Hematopoietic multipotent progenitor cell treated with erythropoietin and hydrocortisone succinate and interleukin-3 and kit ligand, for 8 days (in vitro differentiated cells): ENCODE data around the gene THSD4.
"Not testable (repeated sequence)": the region's sequence is repeated elsewhere in the genome, so short reads cannot be mapped to it uniquely, and the experiment has no call there.

Experiments used
- DNase-seq: peaks from one replicate; pipeline ENCODE4 v3.0.0-alpha.2; 2015

THSD4 gene

DNA sequence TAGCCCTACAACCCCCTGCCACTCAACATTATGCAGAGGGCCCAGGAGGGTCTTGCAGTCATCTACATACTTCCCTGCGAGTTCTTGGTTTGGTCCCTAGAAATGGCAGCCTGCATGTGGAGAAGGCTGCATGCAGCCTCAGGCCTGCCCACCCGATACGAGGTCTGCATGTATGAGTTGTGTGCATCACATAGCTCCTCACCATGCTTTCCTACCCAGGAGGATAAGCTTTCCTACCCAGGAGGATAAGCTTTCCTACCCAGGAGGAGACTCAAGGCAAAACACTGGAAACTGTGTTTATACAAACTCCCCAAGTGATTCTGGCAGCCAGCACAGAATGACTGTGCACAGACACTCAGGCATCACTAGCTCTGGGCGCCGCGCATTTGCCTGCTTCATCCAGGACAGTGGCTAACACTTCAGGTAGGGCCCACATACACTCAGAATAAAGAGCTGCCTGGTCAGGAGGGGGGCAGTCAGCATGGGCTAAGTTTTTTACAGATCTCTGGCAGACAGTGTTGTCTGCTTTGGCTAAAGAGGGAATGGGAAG lies 187.7 kb downstream of the THSD4 start:
- DNase-seq, result no peak

DNA sequence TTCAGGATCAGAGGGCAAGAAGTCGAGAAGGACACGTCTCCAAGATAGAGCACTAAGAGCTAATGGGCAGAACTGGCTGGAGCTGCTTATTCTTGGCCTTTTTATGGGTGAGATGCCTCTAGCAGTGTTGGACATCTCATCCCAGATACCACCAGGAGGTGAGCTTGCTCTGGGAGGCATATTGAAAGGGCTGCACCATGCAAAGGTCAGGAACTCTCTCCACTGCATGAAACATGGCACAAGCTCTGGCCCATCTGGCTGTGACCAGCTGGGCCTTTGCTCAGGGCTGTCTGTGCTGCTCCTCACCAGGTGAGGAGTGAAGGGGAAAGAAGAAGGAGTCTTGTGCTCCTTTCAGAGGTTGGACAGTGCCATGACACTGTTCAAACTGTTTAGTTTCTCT lies 188.7 kb downstream of the THSD4 start:
- DNase-seq, result no peak

DNA sequence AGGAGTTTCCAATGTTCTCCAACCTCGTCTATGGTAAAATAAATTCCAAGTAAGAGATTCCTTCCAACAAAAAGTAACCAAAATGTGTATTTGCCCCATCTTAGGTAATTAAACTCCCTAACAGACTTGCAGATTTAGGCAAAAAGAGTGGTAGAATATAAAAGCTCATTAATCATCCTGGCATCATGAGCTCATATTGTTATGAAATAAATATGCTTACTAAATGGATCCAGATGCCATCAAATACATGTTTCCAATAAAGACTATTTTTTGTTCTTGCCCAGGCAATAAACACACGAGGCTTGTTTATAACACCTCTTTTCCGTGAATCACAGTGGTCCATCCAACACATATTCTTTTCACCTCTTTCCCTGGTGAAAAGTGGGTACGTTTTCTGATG lies 189.4 kb downstream of the THSD4 start:
- DNase-seq, result no peak

DNA sequence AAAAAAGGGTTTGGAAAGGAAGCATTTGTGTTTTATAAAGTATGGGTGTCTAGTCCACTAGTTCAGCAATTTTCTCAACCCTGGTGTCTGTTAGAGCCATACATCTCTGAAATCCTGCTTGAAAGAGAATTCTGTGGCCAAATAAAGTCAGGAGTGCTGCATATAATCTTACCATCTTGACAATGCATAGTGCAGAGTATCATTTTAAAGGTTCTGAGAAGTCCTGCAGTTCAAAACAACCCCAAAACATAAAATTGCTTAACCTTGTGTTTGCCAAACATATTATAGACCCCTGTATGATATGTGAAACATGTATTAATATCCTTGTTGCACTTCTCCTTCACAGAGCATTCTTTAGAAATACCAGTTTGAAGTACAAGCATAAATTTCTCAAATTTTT lies 191.3 kb downstream of the THSD4 start:
- no peak for DNase-seq

DNA sequence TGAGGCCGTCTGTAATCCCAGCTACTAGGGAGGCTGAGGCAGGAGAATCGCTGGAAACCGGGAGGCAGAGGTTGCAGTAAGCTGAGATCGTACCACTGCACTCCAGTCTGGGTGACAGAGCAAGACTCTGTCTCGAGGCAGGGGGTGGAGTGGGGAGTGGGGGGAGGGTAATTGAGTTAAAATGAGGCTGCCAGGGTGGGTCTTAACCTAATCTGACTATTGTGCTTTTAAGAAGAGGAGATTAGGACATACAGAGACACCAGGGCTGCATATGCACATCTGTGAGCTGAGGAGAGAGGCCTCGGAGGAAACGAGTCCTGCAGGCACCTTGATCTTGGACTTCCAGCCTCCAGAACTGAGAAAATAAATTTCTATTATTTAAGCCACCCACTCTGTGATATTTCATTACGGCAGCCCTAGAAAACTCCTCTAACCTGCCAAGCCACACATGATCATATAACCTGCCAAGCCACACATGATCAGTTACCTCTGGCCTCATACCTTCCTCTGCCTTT lies 197.0 kb downstream of the THSD4 start:
- no peak for DNase-seq

DNA sequence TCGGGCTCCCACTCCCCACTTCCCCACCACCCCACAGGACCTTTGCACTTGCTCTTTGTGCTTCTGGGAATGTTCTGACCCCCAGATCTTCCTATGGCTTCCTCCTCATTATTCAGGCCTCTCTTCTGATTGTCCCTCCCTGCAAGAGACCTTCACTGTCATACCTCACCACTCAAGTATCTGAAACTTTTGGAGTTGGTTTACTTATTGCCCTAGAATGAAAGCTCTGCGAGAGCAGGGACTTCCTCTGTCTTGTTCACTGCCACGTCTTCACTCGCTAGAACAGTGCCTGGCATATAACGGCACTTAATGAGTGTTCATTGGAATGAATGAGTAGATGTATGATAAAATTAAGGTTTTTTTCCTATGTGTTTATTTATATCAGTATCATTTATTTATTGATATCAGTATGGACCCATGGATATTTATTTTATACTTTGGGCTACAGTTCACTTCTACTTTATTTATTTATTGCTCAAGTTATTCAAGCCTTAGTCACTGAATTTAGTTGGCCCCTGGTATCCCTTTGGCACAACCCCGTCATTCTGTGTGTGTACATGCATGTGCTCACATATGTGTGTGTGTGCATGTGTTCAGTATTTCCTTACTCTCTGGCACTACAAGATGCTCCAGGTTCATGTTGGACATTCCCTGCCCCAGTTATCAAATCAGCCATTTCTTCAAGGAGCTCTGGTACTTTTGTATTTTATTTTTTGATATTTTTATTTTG lies 197.6 kb downstream of the THSD4 start:
- DNase-seq, result no peak

DNA sequence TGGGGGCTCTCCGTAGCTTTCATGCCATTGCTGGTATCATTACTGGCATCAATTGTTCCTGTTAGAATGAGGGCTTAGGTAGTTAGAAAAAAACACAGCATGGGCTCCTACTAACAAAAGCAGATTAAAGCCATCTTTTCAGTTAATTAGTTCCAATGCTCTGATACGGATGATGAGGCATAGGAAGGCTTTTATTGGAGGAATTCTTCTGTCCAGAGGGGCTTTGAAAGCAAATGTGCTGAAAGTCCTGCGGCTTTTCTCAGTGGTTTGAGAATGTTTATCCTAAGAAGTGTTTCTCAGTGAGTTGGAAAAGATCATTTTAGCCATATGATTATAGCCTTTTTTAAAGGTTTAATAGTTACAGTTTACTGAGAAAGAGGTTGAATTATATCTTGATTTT lies 198.5 kb downstream of the THSD4 start:
- no peak for DNase-seq

DNA sequence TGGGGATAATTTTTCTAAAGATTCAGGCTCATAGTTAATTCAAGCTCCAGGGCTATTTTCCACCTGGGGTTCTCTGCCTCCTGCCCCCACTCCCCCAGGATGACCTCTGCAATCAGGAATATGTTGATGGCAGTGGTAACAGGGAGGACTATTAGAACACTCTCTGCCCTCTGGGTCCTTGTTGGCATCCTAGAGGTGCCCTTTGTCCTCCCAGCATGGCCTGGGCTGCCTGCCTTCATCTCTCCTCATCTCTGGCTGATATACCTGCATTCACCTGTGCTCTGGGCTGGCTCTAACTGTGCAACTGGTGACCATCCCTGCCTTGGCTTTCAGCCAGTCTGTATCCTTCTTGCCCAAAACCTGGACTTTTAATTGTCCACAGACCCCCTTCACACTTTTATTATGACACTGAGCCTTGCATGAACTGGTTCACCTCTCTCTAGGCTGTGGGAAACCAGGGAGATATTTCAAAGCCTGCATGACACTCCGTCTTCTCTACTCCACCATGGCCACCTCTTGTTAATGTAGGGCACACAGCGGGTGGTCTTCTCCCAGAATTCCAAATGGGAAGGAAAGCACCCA lies 199.8 kb downstream of the THSD4 start:
- no peak for DNase-seq

DNA sequence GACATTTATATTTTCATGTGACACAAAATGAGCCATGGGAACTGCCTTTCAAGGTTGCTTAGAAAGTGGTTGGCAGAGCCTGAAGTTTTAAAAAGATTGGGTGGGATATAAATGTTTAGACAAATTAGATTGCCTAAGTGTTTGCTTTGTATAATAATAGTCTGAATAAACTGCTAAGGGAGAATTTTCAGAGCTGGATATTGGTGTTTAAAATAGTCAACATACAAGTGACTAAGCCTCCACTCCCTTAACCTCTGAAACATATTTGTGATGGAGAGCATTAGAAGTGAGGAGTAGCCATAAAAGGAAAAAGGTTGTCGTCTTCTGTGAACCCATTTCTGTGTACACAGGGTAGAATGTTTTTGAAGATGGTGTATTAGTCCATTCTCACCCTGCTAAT lies 201.6 kb downstream of the THSD4 start:
- DNase-seq, result no peak

DNA sequence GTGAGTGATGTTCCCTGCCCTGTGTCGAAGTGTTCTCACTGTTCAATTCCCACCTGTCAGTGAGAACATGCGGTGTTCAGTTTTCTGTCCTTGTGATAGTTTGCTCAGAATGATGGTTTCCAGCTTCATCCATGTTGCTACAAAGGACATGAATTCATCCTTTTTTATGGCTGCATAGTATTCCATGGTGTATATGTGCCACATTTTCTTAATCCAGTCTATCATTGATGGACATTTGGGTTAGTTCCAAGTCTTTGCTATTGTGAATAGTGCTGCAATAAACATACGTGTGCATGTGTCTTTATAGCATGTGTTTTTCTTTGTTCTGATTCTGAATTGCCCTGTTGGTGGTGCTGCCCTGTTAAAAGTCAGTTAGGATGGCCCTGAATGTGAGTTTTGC lies 204.2 kb downstream of the THSD4 start:
- DNase-seq, result not testable (repeated sequence)

DNA sequence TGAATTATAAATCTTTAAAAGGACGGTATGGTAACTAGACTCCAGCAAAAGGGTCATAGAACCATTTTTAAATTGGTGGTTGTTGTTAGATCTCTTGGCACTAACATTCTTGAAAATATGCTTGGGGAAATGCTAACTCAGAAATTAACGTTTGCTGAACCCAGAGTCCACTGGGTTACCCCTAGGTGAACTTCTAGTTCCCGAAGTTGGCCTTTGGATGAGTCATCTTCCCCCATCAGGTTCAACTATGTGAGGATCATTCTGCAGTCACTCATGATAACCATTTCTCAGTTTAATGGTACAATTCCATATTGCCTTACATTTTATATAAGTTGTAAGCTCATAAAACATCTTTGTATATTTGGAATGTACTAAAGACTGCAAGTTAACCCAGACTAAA lies 204.7 kb downstream of the THSD4 start:
- no peak for DNase-seq

DNA sequence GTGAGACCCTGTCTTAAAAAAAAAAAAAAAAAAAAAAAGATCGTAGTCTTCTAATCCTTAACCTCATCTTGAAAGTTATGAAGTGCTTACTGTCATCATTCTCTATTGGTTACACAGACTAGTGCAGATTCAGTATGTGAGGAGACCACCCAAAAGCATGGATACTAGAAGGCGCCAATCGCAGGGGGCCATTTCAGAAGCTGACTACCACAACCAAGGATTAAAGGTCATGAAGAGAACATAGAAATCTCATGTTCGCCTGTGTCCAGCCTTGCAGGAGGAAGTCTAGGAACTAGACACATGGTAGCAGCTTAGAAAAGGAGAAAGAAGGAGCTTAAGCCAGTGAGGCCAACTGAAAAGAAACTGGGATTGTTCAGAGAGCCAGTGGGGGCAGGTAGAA lies 207.8 kb downstream of the THSD4 start:
- DNase-seq, result no peak

DNA sequence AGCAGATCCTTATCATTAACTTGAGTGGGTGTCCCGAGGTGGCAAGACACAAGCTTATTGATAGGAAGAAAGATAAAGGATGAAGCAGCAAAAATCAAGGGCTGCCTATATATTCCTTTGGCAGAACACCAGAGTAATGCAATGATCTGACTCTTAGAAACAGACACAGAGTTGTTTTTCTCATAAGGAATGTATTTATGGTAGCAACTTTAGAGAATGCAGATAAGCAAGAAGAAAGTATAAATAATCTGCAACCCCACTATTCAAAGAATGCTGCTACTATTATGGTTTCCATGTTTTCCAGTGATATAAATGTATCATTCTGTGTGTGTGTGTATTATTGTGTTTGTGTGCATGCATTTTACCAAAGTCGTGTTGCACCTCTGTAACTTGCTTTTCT lies 208.3 kb downstream of the THSD4 start:
- no peak for DNase-seq

DNA sequence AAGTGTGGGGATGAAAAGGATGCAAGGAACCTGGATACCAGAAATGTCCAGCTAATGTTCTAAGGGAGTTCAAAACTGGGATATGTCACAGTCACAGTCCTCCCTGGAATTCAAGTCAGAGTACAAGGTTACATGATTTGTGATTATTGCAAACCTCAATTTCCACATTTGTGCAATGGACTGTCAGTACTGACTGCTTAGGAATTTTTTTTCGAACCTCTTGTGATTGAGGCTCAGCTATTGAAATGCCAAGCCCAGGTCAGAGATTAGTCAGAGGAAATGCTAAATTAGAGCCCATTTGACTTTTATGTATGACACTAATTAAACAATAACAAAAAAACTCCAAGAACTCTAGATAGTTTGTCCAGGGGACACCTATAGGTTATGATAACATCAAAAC lies 210.2 kb downstream of the THSD4 start:
- DNase-seq, result no peak

DNA sequence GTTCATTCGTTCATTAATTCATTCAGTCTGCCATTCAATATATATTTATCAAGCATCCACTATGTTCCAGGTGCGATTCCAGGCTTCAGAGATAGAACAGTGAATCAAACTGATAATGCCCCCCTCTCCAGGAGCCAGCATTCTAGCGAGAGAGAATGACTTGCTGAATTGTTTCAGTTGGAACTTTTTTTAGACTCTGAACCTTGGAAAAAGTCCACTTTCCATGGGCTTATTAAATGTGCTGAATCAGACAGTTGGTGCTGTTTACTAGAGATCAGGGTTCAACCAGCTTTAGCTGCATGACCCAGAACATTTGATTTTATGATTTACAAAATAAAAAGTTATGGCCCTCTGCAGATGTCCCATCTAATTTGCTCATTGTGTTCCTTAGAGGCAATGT lies 213.2 kb downstream of the THSD4 start:
- DNase-seq, result no peak

DNA sequence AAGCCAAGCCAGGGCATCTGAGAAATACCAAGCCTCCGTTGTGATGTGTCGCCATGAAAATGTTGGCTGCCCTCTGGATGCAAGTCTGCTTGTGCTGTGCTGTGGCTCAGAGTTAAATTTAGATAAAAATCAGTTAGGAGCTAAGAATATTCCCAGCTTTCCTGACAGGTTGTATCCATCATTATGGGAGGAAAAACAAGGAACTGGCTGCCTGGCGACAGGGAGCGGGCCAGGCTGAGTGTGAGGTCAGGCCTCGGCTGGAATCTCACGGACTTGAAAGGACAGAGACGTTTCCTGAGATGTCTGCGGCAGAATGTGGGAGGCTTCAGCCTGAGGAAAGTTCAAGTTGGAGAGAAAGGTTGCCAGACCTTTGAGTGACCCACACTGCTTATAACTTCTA lies 213.8 kb downstream of the THSD4 start:
- DNase-seq, result no peak

DNA sequence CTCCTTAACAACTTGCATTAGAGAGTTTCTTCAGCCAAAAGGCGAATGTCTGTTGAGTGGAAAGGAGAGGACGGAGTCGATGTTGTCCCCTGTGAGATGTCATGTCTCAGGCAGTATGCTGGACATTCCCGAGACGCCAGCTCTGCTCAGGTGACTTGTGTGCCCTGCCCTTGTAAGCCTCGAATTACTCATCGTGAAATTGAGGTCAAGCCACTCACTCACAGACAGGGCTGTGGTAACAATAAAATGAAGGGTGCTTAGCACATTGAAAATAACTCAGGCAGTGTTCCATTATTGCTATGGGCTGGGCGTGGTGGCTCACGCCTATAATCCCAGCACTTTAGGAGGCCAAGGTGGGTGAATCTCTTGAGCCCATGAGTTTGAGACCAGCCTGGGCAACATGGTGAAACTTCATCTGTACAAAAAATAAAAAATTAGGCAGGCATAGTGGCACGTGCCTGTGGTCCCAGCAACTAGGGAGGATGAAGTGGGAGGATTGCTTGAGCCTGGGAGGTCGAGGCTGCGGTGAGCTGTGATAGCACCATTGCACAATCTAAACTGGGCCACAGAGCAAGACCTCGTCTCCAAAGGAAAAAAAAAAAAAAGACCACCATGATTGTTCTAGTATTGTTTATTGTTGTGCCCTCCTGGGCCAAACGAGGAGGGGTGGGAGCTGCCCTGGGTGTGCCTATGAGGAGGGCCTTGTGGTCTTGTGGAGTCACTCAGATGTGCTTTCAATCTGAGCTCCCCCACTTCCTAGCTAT lies 214.4 kb downstream of the THSD4 start:
- no peak for DNase-seq

DNA sequence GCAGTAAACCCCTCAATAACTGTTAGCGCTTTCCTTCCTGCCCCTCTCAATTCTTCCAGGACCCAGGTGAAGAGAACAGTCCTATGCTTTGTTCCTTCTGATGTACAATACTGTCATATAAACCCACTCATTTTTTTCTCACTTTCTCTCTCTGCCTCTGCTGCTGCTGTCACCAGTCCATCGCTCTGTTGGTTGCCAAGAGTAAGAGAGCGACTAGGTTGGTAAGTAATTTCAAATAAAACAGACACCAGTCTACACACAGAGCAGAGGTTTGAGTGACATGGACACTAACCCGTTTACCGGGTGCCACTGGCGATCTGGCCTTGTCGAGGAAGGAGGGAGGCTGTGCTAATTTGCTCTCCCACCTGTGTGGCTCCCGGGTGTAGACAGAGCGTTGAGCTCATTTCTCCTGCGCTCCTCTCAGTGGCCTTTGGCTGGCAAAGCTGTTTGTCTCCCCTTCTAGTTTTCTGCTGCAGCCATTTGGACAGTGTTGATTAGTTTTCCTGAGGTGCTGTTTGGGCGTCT lies 215.4 kb downstream of the THSD4 start:
- DNase-seq, result no peak

DNA sequence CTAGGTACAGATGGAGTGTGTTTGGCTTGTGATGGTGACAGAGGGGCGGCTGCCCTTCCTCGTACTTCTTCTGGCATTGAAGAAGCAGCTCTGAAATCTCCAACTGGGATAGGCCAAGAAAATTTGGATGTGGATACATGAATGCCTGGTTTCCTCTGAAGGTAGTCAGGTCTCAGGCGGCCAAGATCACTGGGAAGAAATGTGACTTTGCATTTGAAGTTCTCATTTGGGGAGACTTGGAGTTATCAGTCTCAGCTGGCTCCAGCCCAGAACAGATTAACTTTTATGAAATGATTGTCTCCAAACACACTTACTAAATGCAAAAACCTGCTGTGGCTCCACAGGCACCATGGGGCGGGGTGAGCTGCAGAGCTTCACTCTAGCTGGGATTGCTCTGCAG lies 215.9 kb downstream of the THSD4 start:
- no peak for DNase-seq

DNA sequence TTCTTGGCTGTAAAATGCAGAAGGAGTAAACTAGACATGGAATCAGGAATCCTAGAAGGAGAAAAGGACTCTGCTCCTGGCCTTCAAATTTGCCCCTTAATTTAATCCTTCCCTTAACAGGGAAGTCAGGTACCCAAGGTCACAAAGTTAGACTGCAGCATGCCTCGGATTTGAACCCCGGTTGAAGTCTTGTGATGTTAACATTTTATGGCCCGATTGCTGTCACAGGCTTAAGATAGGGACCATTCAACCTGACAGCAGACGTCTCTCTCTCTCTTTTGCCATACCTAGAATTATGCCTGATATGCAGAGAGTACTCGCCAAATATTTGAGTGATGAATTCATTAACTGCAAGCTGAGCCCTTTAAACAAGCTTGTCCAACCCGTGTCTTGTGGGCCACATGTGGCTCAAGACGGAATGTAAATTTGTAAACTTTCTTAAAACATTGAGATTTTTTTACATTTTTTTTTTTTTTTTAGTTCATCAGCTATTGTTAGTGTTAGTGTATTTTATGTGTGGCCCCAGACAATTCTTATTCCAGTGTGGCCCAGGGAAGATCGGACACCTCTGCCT lies 217.2 kb downstream of the THSD4 start:
- DNase-seq, result no peak

DNA sequence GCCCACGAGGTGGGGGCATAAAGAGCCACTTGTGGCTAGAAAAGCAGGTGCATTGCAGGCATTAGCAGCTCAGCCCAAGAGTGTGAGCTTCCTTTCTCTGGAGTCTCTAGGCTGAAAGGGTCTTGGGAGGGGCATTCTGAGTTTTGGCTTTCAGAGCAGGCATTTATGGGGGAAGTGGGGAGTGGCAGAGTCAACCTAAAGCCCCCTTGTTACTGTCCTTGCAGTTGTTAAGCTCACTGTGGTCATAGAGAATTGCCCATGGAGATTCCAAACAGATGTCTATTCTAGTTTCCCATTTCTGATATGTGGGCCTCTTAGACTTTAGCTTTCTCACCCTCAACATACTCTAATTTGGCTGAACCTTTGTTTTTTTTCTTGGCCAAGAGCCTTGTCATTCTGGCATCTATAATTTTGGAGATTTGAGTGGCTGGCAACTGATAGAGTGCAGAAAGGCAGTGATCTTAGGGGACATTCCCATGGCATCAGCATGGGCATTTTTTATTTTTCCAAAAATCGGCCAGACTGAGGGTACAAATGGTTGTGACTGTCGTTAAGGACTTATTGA lies 217.9 kb downstream of the THSD4 start:
- no peak for DNase-seq

DNA sequence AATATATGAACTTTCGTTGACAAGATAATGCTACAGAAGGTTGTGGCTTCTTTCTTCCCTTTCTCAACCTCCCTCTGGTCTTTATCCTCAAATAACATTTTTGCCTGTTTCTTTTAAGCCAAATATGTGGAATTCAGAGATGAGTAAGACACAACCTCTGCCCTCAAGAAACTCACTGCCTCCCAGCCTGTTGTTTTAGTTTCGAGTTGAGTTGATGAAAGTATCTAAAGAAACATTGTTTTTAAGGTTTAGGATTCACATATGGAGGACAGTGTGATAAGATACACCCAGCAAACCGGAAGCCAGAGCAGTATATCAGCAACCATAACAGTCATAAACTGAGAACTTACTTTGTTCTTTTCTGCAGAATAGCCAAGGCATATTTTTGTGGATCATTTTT lies 218.6 kb downstream of the THSD4 start:
- DNase-seq, result no peak

DNA sequence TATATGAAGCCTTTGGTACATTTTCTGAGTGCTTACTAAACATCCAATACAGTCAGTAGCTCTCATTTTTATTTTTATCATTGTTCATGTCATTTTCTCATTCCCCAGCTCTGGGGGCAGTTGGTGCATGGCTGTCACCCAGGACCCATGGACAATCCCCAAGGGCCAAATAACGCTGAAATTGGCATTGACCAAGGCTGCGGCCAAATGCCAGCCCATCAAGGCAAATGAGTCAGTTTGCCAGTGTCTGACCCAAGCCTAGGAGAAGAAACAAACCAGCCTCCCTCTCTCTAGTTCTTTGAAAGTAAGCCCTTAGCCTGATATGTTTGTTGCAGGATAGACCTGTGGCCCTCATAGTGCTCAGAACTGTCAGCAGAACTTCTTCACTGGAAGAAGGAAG lies 219.2 kb downstream of the THSD4 start:
- no peak for DNase-seq
